HepG2 (cell line): ENCODE results near the gene DLEC1. TPM values are rescaled to one million over a fixed set of nuclear protein-coding genes. Genes with fewer than 3 reads are reported as not detected.

ENCODE experiments used
- ATAC-seq: fragments of 200-7000 bp; cut with Tn5 transposase; 3 replicates; pipeline ENCODE4 v1.9.1; 2020; ENCODE audit warnings: mild to moderate bottlenecking, moderate library complexity
- BruUV-seq: library from RNA; stranded (reverse); fragments of 400-500 nt; replicated peaks from 2 replicates; lab custom pipeline; 2021; lab: Mats Ljungman, UMichigan
- CTCF ChIA-PET: fragments of 300-600 bp; formaldehyde crosslinking; extraction: SDS; loops from one replicate; lab custom pipeline; 2021; ENCODE audit warnings: low total read pairs, inconsistent platforms, low intra/inter-chr PET ratio; lab: Yijun Ruan, JAX
- POLR2A ChIA-PET: fragments of 350-600 bp; sonication (Branson Sonifier 250); formaldehyde crosslinking; loops from one replicate; lab custom pipeline; 2020; ENCODE audit warnings: antibody characterized with exemption, inconsistent platforms; lab: Yijun Ruan, JAX
- DNase-seq: peaks from one replicate; pipeline ENCODE4 v3.0.0-alpha.2; 2015; ENCODE audit warnings: low spot score
- FAIRE-seq: peaks from 3 replicates; lab custom pipeline; 2011; peaks lifted over from hg19 to GRCh38; lab: Jason Lieb, UNC
- H2AFZ ChIP-seq: one replicate; pipeline ENCODE4 v1.6.1; 2011; ENCODE audit warnings: low read length, inconsistent platforms
- H3K27ac ChIP-seq: fragments of 300-600 bp; 3 replicates; pipeline ENCODE4 v1.8.0; 2011; ENCODE audit warnings: mixed run types, mild to moderate bottlenecking, mixed read lengths, low read length, inconsistent platforms; ENCODE audit not compliant: insufficient read depth; ENCODE audit errors: extremely low read length
- H3K27me3 ChIP-seq, 2 experiments: fragments of 200-600 bp in 1 of 2; 2 replicates in 1 of 2; 3 replicates in 1 of 2; pipeline versions ENCODE4 v1.6.0 to v1.8.0; 2011; ENCODE audit warnings: low read length in 2 of 2, mild to moderate bottlenecking in 2 of 2, moderate library complexity in 2 of 2, inconsistent platforms in 1 of 2; ENCODE audit not compliant: insufficient read depth in 2 of 2, control insufficient read depth in 1 of 2
- H3K36me3 ChIP-seq, 2 experiments: fragments of 200-600 bp in 1 of 2; replicated peaks in 1 of 2; 2 replicates in 1 of 2; 3 replicates in 1 of 2; pipeline versions ENCODE4 v1.5.1 to v1.8.0; 2011; ENCODE audit warnings: low read length in 2 of 2, inconsistent platforms in 1 of 2; ENCODE audit not compliant: insufficient read depth in 2 of 2, control insufficient read depth in 1 of 2
- H3K4me1 ChIP-seq: 2 replicates; pipeline ENCODE4 v1.5.1; 2012; ENCODE audit warnings: low read length, inconsistent platforms; ENCODE audit not compliant: insufficient read depth
- H3K4me2 ChIP-seq: 2 replicates; pipeline ENCODE4 v1.6.0; 2011; ENCODE audit warnings: low read depth, low read length, inconsistent platforms
- H3K4me3 ChIP-seq, 3 experiments: fragments of 200-600 bp in 1 of 3; sonication (generic), shearing (Covaris generic) in 1 of 3; replicated peaks in 1 of 3; 2 replicates each; pipeline ENCODE4 v1.5.1; 2011 to 2016; ENCODE audit warnings: low read length in 3 of 3, inconsistent platforms in 2 of 3, low read depth in 2 of 3, mild to moderate bottlenecking in 2 of 3, control low read depth in 1 of 3, mixed read lengths in 1 of 3; ENCODE audit not compliant: insufficient read depth in 1 of 3
- H3K79me2 ChIP-seq: one replicate; pipeline ENCODE4 v1.6.1; 2011; ENCODE audit warnings: low read length, inconsistent platforms; ENCODE audit not compliant: insufficient read depth
- H3K9ac ChIP-seq: 2 replicates; pipeline ENCODE4 v1.6.0; 2011; ENCODE audit warnings: mild to moderate bottlenecking, low read depth, low read length, inconsistent platforms; ENCODE audit not compliant: insufficient read depth
- H3K9me3 ChIP-seq: 2 replicates; pipeline ENCODE4 v1.5.1; 2012; ENCODE audit warnings: mild to moderate bottlenecking, low read length
- H4K20me1 ChIP-seq: 2 replicates; pipeline ENCODE4 v1.6.0; 2011; ENCODE audit warnings: inconsistent platforms, mild to moderate bottlenecking, low read length, moderate library complexity; ENCODE audit not compliant: insufficient read depth
- MED1 ChIP-seq: sonication (generic); formaldehyde crosslinking; IDR thresholded peaks from 2 replicates; pipeline ENCODE4 v1.4.0; 2020; ENCODE audit warnings: missing genetic modification reagents
- MXI1 ChIP-seq: IDR thresholded peaks from 3 replicates; pipeline ENCODE4 v1.6.1; 2012; ENCODE audit warnings: low read depth, low read length, inconsistent platforms, borderline replicate concordance
- MZF1 ChIP-seq: sonication (generic); formaldehyde crosslinking; IDR thresholded peaks from 2 replicates; pipeline ENCODE4 v1.8.1; 2023; ENCODE audit warnings: mild to moderate bottlenecking, missing genetic modification reagents, borderline replicate concordance
- PCBP2 ChIP-seq: fragments of 200-400 bp; formaldehyde crosslinking; optimal IDR thresholded peaks from 2 replicates; pipeline ENCODE3; 2018; ENCODE audit warnings: low read length, low read depth; ENCODE audit not compliant: poor library complexity, severe bottlenecking
- RXRB ChIP-seq: IDR thresholded peaks from 2 replicates; pipeline ENCODE4 v1.6.1; 2016; ENCODE audit warnings: borderline replicate concordance, missing genetic modification reagents, missing compliant biosample characterization
- SALL1 ChIP-seq: sonication (generic); formaldehyde crosslinking; IDR thresholded peaks from 2 replicates; pipeline ENCODE4 v1.8.0; 2022; ENCODE audit warnings: mild to moderate bottlenecking, missing genetic modification reagents
- SAP130 ChIP-seq: IDR thresholded peaks from 2 replicates; pipeline ENCODE4 v1.6.1; 2016; ENCODE audit warnings: low read depth
- TBX3 ChIP-seq: fragments of 450-650 bp; IDR thresholded peaks from 2 replicates; pipeline ENCODE4 v1.6.1; 2017; ENCODE audit warnings: antibody characterized with exemption, mild to moderate bottlenecking, inconsistent platforms, borderline replicate concordance
- ZBTB38 ChIP-seq: sonication (generic); formaldehyde crosslinking; IDR thresholded peaks from 2 replicates; pipeline ENCODE4 v1.5.1; 2020; ENCODE audit warnings: mild to moderate bottlenecking, missing genetic modification reagents
- ZNF121 ChIP-seq: sonication (generic); formaldehyde crosslinking; IDR thresholded peaks from 2 replicates; pipeline ENCODE4 v1.5.0; 2020; ENCODE audit warnings: mild to moderate bottlenecking, missing genetic modification reagents
- ZNF256 ChIP-seq: sonication (generic); formaldehyde crosslinking; conservative IDR thresholded peaks from 2 replicates; pipeline ENCODE4 v1.4.0; 2020; ENCODE audit warnings: missing genetic modification reagents
- ZNF263 ChIP-seq: sonication (generic); formaldehyde crosslinking; IDR thresholded peaks from 2 replicates; pipeline ENCODE4 v1.4.0; 2020; ENCODE audit warnings: missing genetic modification reagents
- ZNF383 ChIP-seq: sonication (generic); formaldehyde crosslinking; IDR thresholded peaks from 2 replicates; pipeline ENCODE4 v1.4.0; 2020; ENCODE audit warnings: missing genetic modification reagents, mild to moderate bottlenecking, borderline replicate concordance
- WGBS: methylation state at CpG from one replicate; pipeline ENCODE4 v1.1.6; 2017; ENCODE audit warnings: low lambda C conversion rate; 5-methylcytosine and 5-hydroxymethylcytosine counted together
- in situ Hi-C: cut with HindIII; loops from 2 replicates; pipeline ENCODE4 v1.10.0; 2017; ENCODE audit warnings: low pct_unique_long_range_greater_than_20kb; ENCODE audit not compliant: extremely low pct_ligation_motif_present
- intact Hi-C: fragments of 100-400 bp; cut with micrococcal nuclease; formaldehyde crosslinking; loops from one replicate; pipeline ENCODE4 v1.10.0; 2022; ENCODE audit not compliant: unreplicated experiment
- polyA plus RNA-seq, 8 experiments: library from polyadenylated mRNA; depleted of rRNA in 3 of 8; stranded (reverse) in 7 of 8; unstranded in 1 of 8; fragments of >200 nt; fragmentation: Illumina TruSeq in 4 of 8; extraction: Trizol in 4 of 8; gene quantifications; 2 replicates each; pipeline versions ENCODE4 v1.2.1 to v1.2.3, GENCODE V29; 2011 to 2016; ENCODE audit warnings: low read depth in 4 of 8, missing spikeins in 1 of 8, mixed read lengths in 1 of 8; ENCODE audit not compliant: insufficient read depth in 1 of 8
- total RNA-seq, 5 experiments: library from RNA; depleted of rRNA; stranded (reverse); fragments of >200 nt; fragmentation: Illumina TruSeq; extraction: Trizol; gene quantifications; 2 replicates each; pipeline ENCODE4 v1.2.3, GENCODE V29; 2016; ENCODE audit warnings: low read depth in 1 of 5
- TF ChIP-seq, protein P1 (sequence below): sonication (generic); formaldehyde crosslinking; IDR thresholded peaks from 2 replicates; pipeline ENCODE4 v1.5.0; 2020; ENCODE audit warnings: mild to moderate bottlenecking, missing genetic modification reagents
- TF ChIP-seq, protein P2 (sequence below): sonication (generic); formaldehyde crosslinking; IDR thresholded peaks from 2 replicates; pipeline ENCODE4 v1.4.0; 2020; ENCODE audit warnings: missing genetic modification reagents

The DLEC1 gene
- total and polyA plus RNA-seq, 2 of the 13 experiments (the other 11 are each of a cell fraction or from before 2014, with no cell fraction given): 0.09 TPM; not detected in 1

DNA sequence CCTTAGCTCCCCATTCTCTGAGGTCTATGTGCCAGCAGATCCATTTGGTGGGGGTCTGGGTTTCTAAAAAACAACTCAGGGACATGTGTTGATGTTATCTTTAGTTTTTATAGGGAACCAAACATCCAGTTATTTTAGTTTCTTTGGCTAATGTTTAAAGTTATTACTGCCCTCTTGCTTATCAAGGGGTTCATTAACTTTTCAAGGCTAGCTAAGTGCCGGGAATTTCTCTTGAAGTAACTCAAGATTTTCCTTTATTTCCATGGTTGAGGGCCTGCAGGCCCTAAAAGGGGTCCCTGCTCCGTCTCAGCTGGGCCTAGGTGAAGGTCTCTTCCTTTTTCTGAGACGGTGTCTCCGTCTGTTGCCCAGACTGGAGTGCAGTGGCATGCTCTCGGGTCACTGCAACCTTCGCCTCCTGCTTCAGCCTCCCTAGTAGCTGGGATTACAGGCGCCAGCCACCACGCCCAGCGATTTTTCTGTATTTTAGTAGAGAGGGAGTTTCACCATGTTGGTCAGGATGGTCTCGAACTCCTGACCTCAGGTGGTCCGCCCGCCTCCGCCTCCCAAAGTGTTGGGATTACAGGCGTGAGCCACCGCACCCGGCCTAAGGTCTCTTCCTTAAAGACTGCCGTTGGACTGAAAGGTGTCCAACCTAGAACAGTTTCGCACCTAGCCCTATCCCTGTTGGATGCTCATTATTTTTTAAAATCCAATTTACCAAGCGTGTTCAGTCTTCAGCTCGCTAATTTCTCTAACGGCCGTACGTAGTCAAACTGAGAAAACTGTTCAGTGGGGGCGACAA lies 125.0 kb downstream of the DLEC1 start (continued):
- TF ChIP-seq, protein P1, sequence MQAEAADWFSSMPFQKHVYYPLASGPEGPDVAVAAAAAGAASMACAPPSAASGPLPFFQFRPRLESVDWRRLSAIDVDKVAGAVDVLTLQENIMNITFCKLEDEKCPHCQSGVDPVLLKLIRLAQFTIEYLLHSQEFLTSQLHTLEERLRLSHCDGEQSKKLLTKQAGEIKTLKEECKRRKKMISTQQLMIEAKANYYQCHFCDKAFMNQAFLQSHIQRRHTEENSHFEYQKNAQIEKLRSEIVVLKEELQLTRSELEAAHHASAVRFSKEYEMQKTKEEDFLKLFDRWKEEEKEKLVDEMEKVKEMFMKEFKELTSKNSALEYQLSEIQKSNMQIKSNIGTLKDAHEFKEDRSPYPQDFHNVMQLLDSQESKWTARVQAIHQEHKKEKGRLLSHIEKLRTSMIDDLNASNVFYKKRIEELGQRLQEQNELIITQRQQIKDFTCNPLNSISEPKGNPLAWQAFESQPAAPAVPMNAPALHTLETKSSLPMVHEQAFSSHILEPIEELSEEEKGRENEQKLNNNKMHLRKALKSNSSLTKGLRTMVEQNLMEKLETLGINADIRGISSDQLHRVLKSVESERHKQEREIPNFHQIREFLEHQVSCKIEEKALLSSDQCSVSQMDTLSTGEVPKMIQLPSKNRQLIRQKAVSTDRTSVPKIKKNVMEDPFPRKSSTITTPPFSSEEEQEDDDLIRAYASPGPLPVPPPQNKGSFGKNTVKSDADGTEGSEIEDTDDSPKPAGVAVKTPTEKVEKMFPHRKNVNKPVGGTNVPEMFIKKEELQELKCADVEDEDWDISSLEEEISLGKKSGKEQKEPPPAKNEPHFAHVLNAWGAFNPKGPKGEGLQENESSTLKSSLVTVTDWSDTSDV: no peak
- TF ChIP-seq MZF1 (CRISPR knock-in tag) (0 out of 2 replicates have a peak, but pooled peaks have one; percentile 13), ZBTB38 (CRISPR knock-in tag) (peak; percentile 92), MED1 (no peak), PCBP2 (no peak), ZNF263 (no peak)

DNA sequence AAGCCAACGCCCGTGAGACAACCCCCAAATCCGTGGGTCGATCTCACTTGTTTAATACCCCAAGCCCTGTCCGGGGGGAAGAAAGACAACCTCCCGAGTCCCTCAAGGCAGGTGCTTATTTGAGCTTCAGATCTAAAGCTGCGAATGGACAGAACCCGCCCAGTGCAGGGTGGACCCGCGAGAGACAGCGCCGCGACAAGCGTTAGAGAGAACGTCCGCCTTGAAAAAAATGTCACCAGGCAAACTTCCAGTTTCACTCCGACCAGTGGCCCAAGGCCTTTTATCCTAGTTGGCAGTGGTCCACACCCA lies 125.6 kb downstream of the DLEC1 start:
- ChIA-PET POLR2A (interaction anchor here (0.6 to 5.1 kb wide), 16 partner anchors 11 to 332 kb away, joined by 3 to 179 read pairs (median 4); partner anchors contain the start of genes ACAA1, ACVR2B, EXOG and MYD88), CTCF (no interaction called here)
- ATAC-seq (peak; percentile 52), DNase-seq (no peak), FAIRE-seq (no peak)
- Histone ChIP-seq H3K36me3 (no peaks in the 10 kb centered on the region), H3K4me2 (peak overlapping the region; percentile 86), H4K20me1 (peaks cover 13% of the 10 kb centered on the region), H3K9ac (peak overlapping the region; percentile 87), H3K79me2 (peaks cover 38% of the 10 kb centered on the region), H3K4me3 (peak overlapping the region; percentile 86 to 97 (median 90)), H3K9me3 (no peaks in the 10 kb centered on the region), H3K27ac (peak overlapping the region; percentile 96), H3K4me1 (peaks cover 48% of the 10 kb centered on the region), H3K27me3 (no peaks in the 10 kb centered on the region; a peak in 1 of 5 replicates), H2AFZ (peak overlapping the region; percentile 13)
- in situ Hi-C loops: no loop called here
- under 1% methylated on average over 17 of the region's 17 CpGs for WGBS
- TSS peak; percentile 86 for BruUV-seq
- intact Hi-C loops: loop anchor here (2.0 kb wide), 1 partner anchor 26 kb away; the partner anchor contains the start of gene MYD88
- TF ChIP-seq MXI1: no peak
- no peak for TF ChIP-seq RXRB (CRISPR knock-in tag)
- TF ChIP-seq ZNF256 (CRISPR knock-in tag): no peak
- no peak for TF ChIP-seq SALL1 (CRISPR knock-in tag)
- TF ChIP-seq, protein P2, sequence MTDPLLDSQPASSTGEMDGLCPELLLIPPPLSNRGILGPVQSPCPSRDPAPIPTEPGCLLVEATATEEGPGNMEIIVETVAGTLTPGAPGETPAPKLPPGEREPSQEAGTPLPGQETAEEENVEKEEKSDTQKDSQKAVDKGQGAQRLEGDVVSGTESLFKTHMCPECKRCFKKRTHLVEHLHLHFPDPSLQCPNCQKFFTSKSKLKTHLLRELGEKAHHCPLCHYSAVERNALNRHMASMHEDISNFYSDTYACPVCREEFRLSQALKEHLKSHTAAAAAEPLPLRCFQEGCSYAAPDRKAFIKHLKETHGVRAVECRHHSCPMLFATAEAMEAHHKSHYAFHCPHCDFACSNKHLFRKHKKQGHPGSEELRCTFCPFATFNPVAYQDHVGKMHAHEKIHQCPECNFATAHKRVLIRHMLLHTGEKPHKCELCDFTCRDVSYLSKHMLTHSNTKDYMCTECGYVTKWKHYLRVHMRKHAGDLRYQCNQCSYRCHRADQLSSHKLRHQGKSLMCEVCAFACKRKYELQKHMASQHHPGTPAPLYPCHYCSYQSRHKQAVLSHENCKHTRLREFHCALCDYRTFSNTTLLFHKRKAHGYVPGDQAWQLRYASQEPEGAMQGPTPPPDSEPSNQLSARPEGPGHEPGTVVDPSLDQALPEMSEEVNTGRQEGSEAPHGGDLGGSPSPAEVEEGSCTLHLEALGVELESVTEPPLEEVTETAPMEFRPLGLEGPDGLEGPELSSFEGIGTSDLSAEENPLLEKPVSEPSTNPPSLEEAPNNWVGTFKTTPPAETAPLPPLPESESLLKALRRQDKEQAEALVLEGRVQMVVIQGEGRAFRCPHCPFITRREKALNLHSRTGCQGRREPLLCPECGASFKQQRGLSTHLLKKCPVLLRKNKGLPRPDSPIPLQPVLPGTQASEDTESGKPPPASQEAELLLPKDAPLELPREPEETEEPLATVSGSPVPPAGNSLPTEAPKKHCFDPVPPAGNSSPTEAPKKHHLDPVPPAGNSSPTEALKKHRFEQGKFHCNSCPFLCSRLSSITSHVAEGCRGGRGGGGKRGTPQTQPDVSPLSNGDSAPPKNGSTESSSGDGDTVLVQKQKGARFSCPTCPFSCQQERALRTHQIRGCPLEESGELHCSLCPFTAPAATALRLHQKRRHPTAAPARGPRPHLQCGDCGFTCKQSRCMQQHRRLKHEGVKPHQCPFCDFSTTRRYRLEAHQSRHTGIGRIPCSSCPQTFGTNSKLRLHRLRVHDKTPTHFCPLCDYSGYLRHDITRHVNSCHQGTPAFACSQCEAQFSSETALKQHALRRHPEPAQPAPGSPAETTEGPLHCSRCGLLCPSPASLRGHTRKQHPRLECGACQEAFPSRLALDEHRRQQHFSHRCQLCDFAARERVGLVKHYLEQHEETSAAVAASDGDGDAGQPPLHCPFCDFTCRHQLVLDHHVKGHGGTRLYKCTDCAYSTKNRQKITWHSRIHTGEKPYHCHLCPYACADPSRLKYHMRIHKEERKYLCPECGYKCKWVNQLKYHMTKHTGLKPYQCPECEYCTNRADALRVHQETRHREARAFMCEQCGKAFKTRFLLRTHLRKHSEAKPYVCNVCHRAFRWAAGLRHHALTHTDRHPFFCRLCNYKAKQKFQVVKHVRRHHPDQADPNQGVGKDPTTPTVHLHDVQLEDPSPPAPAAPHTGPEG (CRISPR knock-in tag): no peak
- TF ChIP-seq ZNF121 (CRISPR knock-in tag): no peak
- TF ChIP-seq ZNF383 (CRISPR knock-in tag): no peak
- no peak for TF ChIP-seq SAP130 (CRISPR knock-in tag)
- no peak for TF ChIP-seq TBX3
